Cardiac fibroblast (primary cell): ENCODE measurements around the gene RPRD2.

Source experiments
- DNase-seq, 2 donors: peaks; one replicate each; pipeline versions ENCODE4 v3.0.0 to v3.0.0-alpha.2; 2010; ENCODE audit warnings: low read depth in 2 of 2
- H3K4me3 ChIP-seq, 2 donors: replicated peaks in 1 of 2; 1 replicate in 1 of 2; 2 replicates in 1 of 2; pipeline ENCODE4 v1.5.1; 2011; ENCODE audit warnings: low read depth in 2 of 2, low read length in 2 of 2, mild to moderate bottlenecking in 2 of 2, moderate library complexity in 1 of 2
- CTCF ChIP-seq: IDR thresholded peaks from one replicate; pipeline ENCODE4 v1.5.1; 2011; ENCODE audit warnings: low read depth, mild to moderate bottlenecking, low read length, inconsistent platforms

Gene RPRD2

DNA sequence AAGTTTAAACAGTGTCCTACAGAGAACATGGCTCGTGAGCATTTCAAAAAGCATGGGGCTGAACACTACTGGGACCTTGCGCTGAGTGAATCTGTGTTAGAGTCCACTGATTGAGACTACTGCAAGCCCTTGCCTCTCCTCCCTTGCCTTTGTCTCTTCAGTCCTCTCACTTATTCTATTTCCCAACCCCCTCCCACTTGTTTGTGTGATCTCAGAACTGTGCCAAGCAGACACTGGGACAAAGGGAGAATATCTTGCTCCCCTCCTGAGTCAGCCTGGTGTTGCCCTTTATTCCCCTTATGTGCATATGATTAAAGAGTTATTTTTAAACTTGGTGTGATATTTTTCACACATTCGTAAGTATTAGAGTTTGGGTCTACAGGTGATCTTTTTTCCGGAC lies 11.1 kb upstream of the RPRD2 start:
- DNase-seq, result no peak
- no peak for TF ChIP-seq CTCF
- H3K4me3 ChIP-seq, result no peak overlapping the region

DNA sequence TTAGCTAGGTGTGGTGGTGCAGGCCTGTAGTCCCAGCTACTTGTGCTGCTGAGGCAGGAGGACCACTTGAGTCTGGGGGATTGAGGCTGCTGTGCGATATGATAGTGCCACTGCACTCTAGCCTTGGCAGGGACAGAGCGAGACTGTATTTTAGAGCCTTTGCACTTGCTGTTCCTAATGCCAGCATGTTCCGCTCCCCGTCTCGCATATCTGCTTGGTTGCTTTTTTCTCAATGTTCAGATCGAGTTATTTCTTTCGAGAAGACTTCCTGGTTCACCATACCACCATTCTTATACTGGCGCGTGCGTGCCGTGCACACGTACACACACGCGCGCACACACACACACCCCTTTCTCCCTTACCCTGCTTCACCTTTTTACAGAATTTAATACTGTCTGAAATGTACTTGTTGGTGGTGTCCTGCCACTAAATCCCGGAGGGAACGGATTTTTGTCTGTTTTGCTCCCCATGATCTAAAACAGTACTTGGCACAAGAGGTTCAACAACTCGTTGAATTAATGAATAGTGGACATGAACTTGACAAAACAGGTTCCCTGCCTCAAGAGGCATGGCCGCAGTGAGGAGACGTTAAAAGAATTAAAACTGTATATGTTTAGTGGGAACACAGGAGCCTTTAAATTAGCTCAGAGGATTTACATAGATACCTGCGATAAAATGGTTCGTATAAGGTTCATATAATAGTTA lies 1.1 kb upstream of the RPRD2 start:
- no peak for TF ChIP-seq CTCF
- DNase-seq, result no peak
- H3K4me3 ChIP-seq, result peak overlapping the region; percentile 55 to 75

DNA sequence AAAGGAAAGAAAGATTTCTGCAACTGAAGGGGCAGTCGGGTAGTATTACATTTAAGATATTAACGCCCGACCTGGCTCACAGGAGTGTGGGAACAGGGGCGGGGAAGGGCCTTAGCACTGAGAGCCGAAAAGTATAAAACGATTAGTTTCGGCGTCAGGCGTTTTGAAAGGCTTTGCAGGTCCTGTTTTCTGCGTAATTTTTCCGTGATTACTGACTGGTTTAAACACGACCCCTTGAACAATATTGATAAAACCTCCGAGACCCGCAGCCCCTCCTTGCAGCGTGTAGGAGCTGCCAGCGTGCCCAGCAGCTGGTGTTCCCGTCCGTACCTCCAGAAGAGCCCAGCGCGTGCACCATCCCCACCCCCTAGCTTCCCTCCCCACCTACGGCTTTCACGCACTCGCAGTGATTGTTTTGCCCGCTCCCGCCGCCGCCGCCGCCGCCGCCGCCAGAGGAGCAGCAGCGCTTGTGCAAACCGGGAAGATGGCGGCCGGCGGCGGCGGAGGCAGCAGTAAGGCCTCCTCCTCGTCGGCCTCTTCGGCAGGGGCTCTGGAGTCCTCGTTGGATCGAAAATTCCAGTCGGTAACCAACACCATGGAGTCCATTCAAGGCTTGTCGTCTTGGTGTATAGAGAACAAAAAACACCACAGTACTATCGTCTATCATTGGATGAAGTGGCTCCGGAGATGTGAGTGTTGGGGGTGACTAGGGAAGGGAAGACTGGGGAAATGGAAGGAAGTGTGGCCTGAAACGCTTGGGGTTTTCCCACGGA lies 470 bp downstream of the RPRD2 start:
- no peak for TF ChIP-seq CTCF
- peak; percentile 81 to 84 for DNase-seq
- H3K4me3 ChIP-seq, result peak overlapping the region; percentile 71 to 75

DNA sequence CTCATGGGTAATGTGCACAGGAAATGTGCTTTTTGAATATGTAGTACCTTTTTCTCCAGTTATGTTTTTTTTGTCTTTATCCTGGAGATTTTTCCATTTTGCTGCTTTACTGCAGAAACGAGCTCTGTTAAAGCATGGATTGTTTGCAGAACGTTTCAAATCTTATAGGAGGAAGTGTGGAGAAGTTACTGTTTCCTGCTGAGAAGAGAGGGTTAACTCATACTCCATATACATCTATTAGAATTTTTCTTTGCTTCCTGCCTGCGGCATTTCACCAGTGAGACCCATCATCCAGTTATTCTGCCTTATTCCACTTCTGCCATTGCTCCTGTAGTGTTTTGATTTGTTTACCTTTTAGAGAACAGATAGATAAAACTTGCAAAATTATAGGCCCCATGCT lies 2.0 kb downstream of the RPRD2 start:
- DNase-seq, result peak in 1 of 2 donors; percentile 8
- peak overlapping the region; percentile 71 to 75 for H3K4me3 ChIP-seq

DNA sequence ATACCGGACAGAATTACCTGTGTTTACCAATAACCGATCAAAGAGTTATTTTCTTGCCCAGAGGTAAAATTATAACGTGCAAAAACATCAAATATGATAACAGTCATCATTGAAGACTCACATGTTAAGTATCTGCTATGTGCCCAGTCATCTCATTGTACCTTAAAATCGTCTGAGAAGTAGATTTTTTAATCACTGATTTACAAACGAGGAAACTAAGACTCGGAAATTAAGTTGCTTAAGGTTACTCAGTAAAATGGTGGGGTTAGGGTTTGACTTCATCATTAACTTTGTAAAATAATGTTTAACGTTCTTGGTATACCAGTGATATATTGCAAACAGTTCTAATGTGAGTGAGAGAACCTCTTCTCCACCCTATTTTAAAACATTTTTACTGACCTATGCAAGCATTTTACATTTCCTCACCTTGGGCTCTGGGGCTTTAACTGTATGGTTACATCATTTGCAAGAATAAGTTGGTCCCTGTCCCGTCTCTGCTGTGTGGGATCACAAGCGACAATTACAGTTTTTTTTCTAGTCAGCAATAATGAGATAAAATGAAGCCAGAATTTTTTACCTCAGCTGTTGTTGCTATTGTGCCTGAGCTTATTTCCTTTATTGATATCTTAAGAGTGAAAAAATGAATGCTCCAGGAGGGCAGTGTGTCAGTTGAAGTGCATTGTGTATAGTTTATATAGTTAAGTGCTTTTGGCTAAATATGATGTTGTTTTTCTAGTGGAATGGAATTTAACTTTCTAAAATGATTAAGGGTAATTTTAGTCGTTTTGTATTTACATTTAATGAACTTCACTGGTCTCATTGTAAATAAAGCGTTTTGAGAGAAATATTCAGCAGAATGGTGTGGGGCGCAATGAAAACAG lies 2.7 kb downstream of the RPRD2 start:
- TF ChIP-seq CTCF, result no peak
- peak in 1 of 2 donors; percentile 56 for DNase-seq
- peak overlapping the region; percentile 71 to 75 for H3K4me3 ChIP-seq

More for the DNA sequence above, 2.0 kb downstream of the RPRD2 start:
- no peak for TF ChIP-seq CTCF

DNA sequence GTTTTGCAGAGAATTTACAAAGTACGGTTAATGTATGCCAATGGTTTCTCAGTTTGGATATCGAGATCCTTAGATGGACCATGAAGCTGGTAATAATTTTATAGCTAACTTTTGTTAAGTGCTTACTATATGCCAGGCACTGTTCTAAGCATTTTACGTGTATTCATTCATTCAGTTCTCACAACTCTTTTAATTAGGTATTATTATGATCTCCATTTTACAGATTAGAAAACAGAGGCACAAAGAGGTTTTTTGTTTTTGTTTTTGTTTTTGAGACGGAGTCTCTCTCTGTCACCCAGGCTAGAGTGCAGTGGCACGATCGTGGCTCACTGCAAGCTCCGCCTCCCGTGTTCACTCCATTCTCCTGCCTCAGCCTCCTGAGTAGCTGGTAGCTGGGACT lies 7.2 kb downstream of the RPRD2 start:
- TF ChIP-seq CTCF, result no peak
- DNase-seq, result no peak
- no peak overlapping the region for H3K4me3 ChIP-seq
